Caco-2 (cell line): ENCODE data around the gene BRD1. TPM values are rescaled to one million over a fixed set of nuclear protein-coding genes. Genes with fewer than 3 reads are reported as not detected.

Experiments
- BruUV-seq: library from RNA; stranded (reverse); fragments of 400-500 nt; replicated peaks from 2 replicates; lab custom pipeline; 2021; lab: Mats Ljungman, UMichigan
- CTCF ChIA-PET: fragments of 300-600 bp; sonication (Branson Sonifier 250); formaldehyde crosslinking; loops from one replicate; lab custom pipeline; 2022; ENCODE audit warnings: antibody characterized with exemption; lab: Charles Lee
- POLR2A ChIA-PET: fragments of 300-600 bp; sonication (Branson Sonifier 250); formaldehyde crosslinking; loops from one replicate; lab custom pipeline; 2022; ENCODE audit warnings: antibody characterized with exemption; lab: Charles Lee
- DNase-seq, 2 experiments: peaks; one replicate each; pipeline versions ENCODE4 v3.0.0 to v3.0.0-alpha.2; 2020 to 2022
- H3K27me3 ChIP-seq: replicated peaks from 2 replicates; pipeline ENCODE4 v1.6.0; 2011; ENCODE audit warnings: low read length; ENCODE audit not compliant: control insufficient read depth, insufficient read depth
- H3K36me3 ChIP-seq: 2 replicates; pipeline ENCODE4 v1.5.1; 2011; ENCODE audit warnings: low read length; ENCODE audit not compliant: control insufficient read depth, insufficient read depth
- H3K4me1 ChIP-seq: fragments of 250-450 bp; sonication (Bioruptor Pico); 2 replicates; pipeline ENCODE4 v1.5.1; 2020; ENCODE audit warnings: mild to moderate bottlenecking
- H3K4me3 ChIP-seq: 2 replicates; pipeline ENCODE4 v1.5.1; 2011; ENCODE audit warnings: low read depth, mild to moderate bottlenecking, control low read depth, low read length
- H3K9me3 ChIP-seq: fragments of 250-450 bp; sonication (Bioruptor Pico); 2 replicates; pipeline ENCODE4 v1.5.1; 2020; ENCODE audit warnings: mild to moderate bottlenecking, moderate library complexity
- H3K27ac Mint-ChIP-seq: one replicate; pipeline ENCODE4 v1.8.0; 2022; ENCODE audit warnings: mixed read lengths; ENCODE audit not compliant: unreplicated experiment
- H3K27me3 Mint-ChIP-seq: one replicate; pipeline ENCODE4 v1.8.0; 2022; ENCODE audit warnings: mixed read lengths; ENCODE audit not compliant: insufficient read depth, unreplicated experiment
- H3K36me3 Mint-ChIP-seq: one replicate; pipeline ENCODE4 v1.8.0; 2022; ENCODE audit warnings: mild to moderate bottlenecking, mixed read lengths; ENCODE audit not compliant: insufficient read depth, unreplicated experiment
- H3K4me1 Mint-ChIP-seq: one replicate; pipeline ENCODE4 v1.8.0; 2022; ENCODE audit warnings: low read depth, mixed read lengths; ENCODE audit not compliant: unreplicated experiment
- H3K4me3 Mint-ChIP-seq: one replicate; pipeline ENCODE4 v1.8.0; 2022; ENCODE audit warnings: mild to moderate bottlenecking, moderate library complexity, mixed read lengths; ENCODE audit not compliant: unreplicated experiment
- H3K9me3 Mint-ChIP-seq: one replicate; pipeline ENCODE4 v1.8.0; 2022; ENCODE audit warnings: mixed read lengths; ENCODE audit not compliant: unreplicated experiment
- CTCF ChIP-seq, 2 experiments: fragments of 200-600 bp in 1 of 2; IDR thresholded peaks; 1 replicate in 1 of 2; 2 replicates in 1 of 2; pipeline versions ENCODE4 v1.5.1 to v1.8.0; 2011 to 2022; ENCODE audit warnings: antibody characterized with exemption in 1 of 2, control low read depth in 1 of 2, inconsistent platforms in 1 of 2, low read depth in 1 of 2, low read length in 1 of 2, mild to moderate bottlenecking in 1 of 2, moderate library complexity in 1 of 2; ENCODE audit not compliant: insufficient read depth in 1 of 2, severe bottlenecking in 1 of 2, unreplicated experiment in 1 of 2
- intact Hi-C: fragments of 100-400 bp; cut with micrococcal nuclease; formaldehyde crosslinking; loops from one replicate; pipeline ENCODE4 v1.10.0; 2022; ENCODE audit not compliant: unreplicated experiment
- total RNA-seq: library from RNA; stranded (reverse); gene quantifications from 2 replicates; pipeline ENCODE4 v1.2.3, GENCODE V29; 2022

BRD1 gene
- total RNA-seq, 1 experiment from 2014 or later, result 46.9 TPM

- no peaks in the 10 kb centered on the region for H3K9me3 ChIP-seq
- no TSS peak for BruUV-seq
- Mint-ChIP-seq H3K4me3 (no peak overlapping the region), H3K36me3 (peaks cover 8% of the 10 kb centered on the region), H3K9me3 (no peaks in the 10 kb centered on the region), H3K27me3 (no peaks in the 10 kb centered on the region), H3K27ac (no peak overlapping the region), H3K4me1 (no peaks in the 10 kb centered on the region)
- no peak for TF ChIP-seq CTCF (IDR thresholded peaks at IDR 0.05; ENCODE audit: insufficient read depth in 1 of 2, low read depth in 1 of 2, low read length in 1 of 2, severe bottlenecking in 1 of 2, unreplicated experiment in 1 of 2)
- no peaks in the 10 kb centered on the region for H3K4me1 ChIP-seq
- intact Hi-C loops, result no loop called here
- peak in 1 of 2 experiments; percentile 31 for DNase-seq
- H3K4me3 ChIP-seq, result no peak overlapping the region
- CTCF ChIA-PET, result no interaction called here
- no peaks in the 10 kb centered on the region for H3K27me3 ChIP-seq
- H3K36me3 ChIP-seq, result no peaks in the 10 kb centered on the region
- POLR2A ChIA-PET, result interaction anchor here (0.5 kb wide), 1 partner anchor 9 kb away, joined by 3 read pairs; no protein-coding TSS in a partner anchor
These were observed 66.8 kb downstream of the BRD1 start for GRCh38 chr22:49760630-49761571.

GRCh38 chr22:49760280-49760629 lies 67.4 kb downstream of the BRD1 start:
- intact Hi-C loops, result no loop called here
- BruUV-seq, result no TSS peak

GRCh38 chr22:49756676-49757075 lies 71.0 kb downstream of the BRD1 start:
- BruUV-seq, result no TSS peak
- Mint-ChIP-seq H3K4me3 (no peak overlapping the region), H3K4me1 (no peaks in the 10 kb centered on the region), H3K9me3 (no peaks in the 10 kb centered on the region), H3K36me3 (no peaks in the 10 kb centered on the region), H3K27ac (no peak overlapping the region), H3K27me3 (no peaks in the 10 kb centered on the region)
- H3K27me3 ChIP-seq, result no peaks in the 10 kb centered on the region
- no peak for DNase-seq
- no peaks in the 10 kb centered on the region for H3K4me1 ChIP-seq
- CTCF ChIA-PET, result no interaction called here
- no peaks in the 10 kb centered on the region for H3K9me3 ChIP-seq
- POLR2A ChIA-PET, result no interaction called here
- TF ChIP-seq CTCF (IDR thresholded peaks at IDR 0.05; ENCODE audit: insufficient read depth in 1 of 2, low read depth in 1 of 2, low read length in 1 of 2, severe bottlenecking in 1 of 2, unreplicated experiment in 1 of 2), result no peak
- no peaks in the 10 kb centered on the region for H3K36me3 ChIP-seq
- no peak overlapping the region for H3K4me3 ChIP-seq
- intact Hi-C loops, result no loop called here

More at GRCh38 chr22:49760280-49760629, 67.4 kb downstream of the BRD1 start:
- no peaks in the 10 kb centered on the region for H3K36me3 ChIP-seq
- no peaks in the 10 kb centered on the region for H3K4me1 Mint-ChIP-seq
- CTCF ChIA-PET, result no interaction called here
- no peaks in the 10 kb centered on the region for H3K4me1 ChIP-seq
- no peak for DNase-seq
- H3K27me3 ChIP-seq, result no peaks in the 10 kb centered on the region
- no peak overlapping the region for H3K4me3 ChIP-seq
- no peaks in the 10 kb centered on the region for H3K9me3 Mint-ChIP-seq
- no peaks in the 10 kb centered on the region for H3K27me3 Mint-ChIP-seq
- no peak overlapping the region for H3K27ac Mint-ChIP-seq
- TF ChIP-seq CTCF (IDR thresholded peaks at IDR 0.05; ENCODE audit: insufficient read depth in 1 of 2, low read depth in 1 of 2, low read length in 1 of 2, severe bottlenecking in 1 of 2, unreplicated experiment in 1 of 2), result no peak
- H3K9me3 ChIP-seq, result no peaks in the 10 kb centered on the region
- peaks cover 6% of the 10 kb centered on the region for H3K36me3 Mint-ChIP-seq
- H3K4me3 Mint-ChIP-seq, result no peak overlapping the region
- POLR2A ChIA-PET, result no interaction called here
